ENCODE measurements around the gene RNF26.
A peak's percentile ranks its signal among the peaks of the same experiment; 100 is the strongest.

The RNF26 gene

DNA sequence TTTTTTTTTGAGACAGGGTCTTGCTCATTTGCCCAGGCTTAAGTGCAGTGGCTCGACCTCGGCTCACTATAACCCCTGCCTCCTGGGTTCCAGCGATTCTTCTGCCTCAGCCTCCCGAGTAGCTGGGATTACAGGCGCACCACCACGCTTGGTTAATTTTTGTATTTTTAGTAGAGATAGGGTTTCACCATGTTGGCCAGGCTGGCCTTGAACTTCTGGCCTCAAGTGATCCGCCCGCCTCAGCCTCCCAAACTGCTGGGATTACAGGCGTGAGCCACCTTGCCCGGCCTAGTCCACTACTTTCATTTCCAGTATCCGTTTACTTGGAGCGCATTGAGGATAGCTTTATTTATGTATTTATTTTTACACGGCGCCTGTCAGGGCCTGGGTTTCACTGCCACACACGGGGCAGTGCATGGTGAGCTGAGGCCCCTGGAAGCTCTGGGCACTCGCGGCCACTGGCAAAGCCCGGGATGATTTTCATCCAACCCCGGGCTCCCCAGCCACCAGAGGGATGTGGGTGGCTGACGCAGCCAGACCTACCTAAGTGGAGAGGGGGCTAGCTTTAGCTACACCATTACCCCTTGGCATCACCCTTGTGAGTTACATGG lies 11.3 kb upstream of the RNF26 start:
- no peak for TF ChIP-seq CTCF (IDR thresholded peaks at IDR 0.05; ENCODE audit: low read length)
- TF ChIP-seq EZH2 (IDR thresholded peaks at IDR 0.05; ENCODE audit: borderline replicate concordance, low read length) = no peak
- Histone ChIP-seq H3K9me2 (ENCODE audit: low read depth, low read length) (no peaks in the 10 kb centered on the region), H3F3A (ENCODE audit: insufficient read depth, low read length) (no peaks in the 10 kb centered on the region), H3K27me3 (ENCODE audit: insufficient read depth, low read length) (no peaks in the 10 kb centered on the region), H3K27ac (ENCODE audit: low read depth, low read length, poor library complexity, severe bottlenecking) (no peak overlapping the region), H3K9me3 (ENCODE audit: low read length) (no peaks in the 10 kb centered on the region), H2AFZ (ENCODE audit: low read length) (no peak overlapping the region), H3K4me3 (ENCODE audit: low read depth, low read length, poor library complexity, severe bottlenecking) (no peak overlapping the region), H3K79me2 (ENCODE audit: insufficient read depth, low read length) (no peaks in the 10 kb centered on the region), H3K4me2 (ENCODE audit: low read length) (no peak overlapping the region), H4K20me1 (ENCODE audit: insufficient read depth, low read length) (no peaks in the 10 kb centered on the region), H3K36me3 (ENCODE audit: insufficient read depth, low read length) (no peaks in the 10 kb centered on the region), H3K4me1 (ENCODE audit: insufficient read depth, low read length, severe bottlenecking) (peaks cover 45% of the 10 kb centered on the region), H3K9ac (ENCODE audit: low read length) (no peak overlapping the region)

- Histone ChIP-seq H3F3A (ENCODE audit: insufficient read depth, low read length) (no peaks in the 10 kb centered on the region), H3K9ac (ENCODE audit: low read length) (no peak overlapping the region), H3K79me2 (ENCODE audit: insufficient read depth, low read length) (no peaks in the 10 kb centered on the region), H3K9me2 (ENCODE audit: low read depth, low read length) (no peaks in the 10 kb centered on the region), H3K4me3 (ENCODE audit: low read depth, low read length, poor library complexity, severe bottlenecking) (no peak overlapping the region), H3K27ac (ENCODE audit: low read depth, low read length, poor library complexity, severe bottlenecking) (no peak overlapping the region), H3K4me2 (ENCODE audit: low read length) (no peak overlapping the region), H3K9me3 (ENCODE audit: low read length) (no peaks in the 10 kb centered on the region), H3K27me3 (ENCODE audit: insufficient read depth, low read length) (no peaks in the 10 kb centered on the region), H2AFZ (ENCODE audit: low read length) (no peak overlapping the region), H3K36me3 (ENCODE audit: insufficient read depth, low read length) (no peaks in the 10 kb centered on the region), H3K4me1 (ENCODE audit: insufficient read depth, low read length, severe bottlenecking) (peaks cover 40% of the 10 kb centered on the region), H4K20me1 (ENCODE audit: insufficient read depth, low read length) (no peaks in the 10 kb centered on the region)
- TF ChIP-seq CTCF (IDR thresholded peaks at IDR 0.05; ENCODE audit: low read length) (peak; percentile 70), EZH2 (IDR thresholded peaks at IDR 0.05; ENCODE audit: borderline replicate concordance, low read length) (no peak)
Measured at GRCh38 chr11:119323532-119324033, 10.7 kb upstream of the RNF26 start.

GRCh38 chr11:119324189-119324588 lies 10.1 kb upstream of the RNF26 start:
- no peaks in the 10 kb centered on the region for H3F3A ChIP-seq (ENCODE audit: insufficient read depth, low read length)
- no peaks in the 10 kb centered on the region for H3K79me2 ChIP-seq (ENCODE audit: insufficient read depth, low read length)
- no peak overlapping the region for H3K4me2 ChIP-seq (ENCODE audit: low read length)
- H3K36me3 ChIP-seq (ENCODE audit: insufficient read depth, low read length) = no peaks in the 10 kb centered on the region
- no peaks in the 10 kb centered on the region for H4K20me1 ChIP-seq (ENCODE audit: insufficient read depth, low read length)
- TF ChIP-seq EZH2 (IDR thresholded peaks at IDR 0.05; ENCODE audit: borderline replicate concordance, low read length) = no peak
- TF ChIP-seq CTCF (IDR thresholded peaks at IDR 0.05; ENCODE audit: low read length) = no peak
- H3K9me3 ChIP-seq (ENCODE audit: low read length) = no peaks in the 10 kb centered on the region
- no peak overlapping the region for H3K4me3 ChIP-seq (ENCODE audit: low read depth, low read length, poor library complexity, severe bottlenecking)
- no peak overlapping the region for H3K9ac ChIP-seq (ENCODE audit: low read length)
- no peak overlapping the region for H3K27ac ChIP-seq (ENCODE audit: low read depth, low read length, poor library complexity, severe bottlenecking)
- H3K27me3 ChIP-seq (ENCODE audit: insufficient read depth, low read length) = no peaks in the 10 kb centered on the region
- H3K9me2 ChIP-seq (ENCODE audit: low read depth, low read length) = no peaks in the 10 kb centered on the region
- H2AFZ ChIP-seq (ENCODE audit: low read length) = no peak overlapping the region
- H3K4me1 ChIP-seq (ENCODE audit: insufficient read depth, low read length, severe bottlenecking) = peaks cover 34% of the 10 kb centered on the region

Measured in OCI-LY1 (cell line).